Measurements from ENCODE around the gene ARL2BP.

Gene ARL2BP

GRCh38 chr16:57204675-57205074, 40.4 kb upstream of the ARL2BP start:
- POLR2A ChIA-PET, result no interaction called here
- H3K4me3 ChIP-seq (ENCODE audit: low read depth, low read length), result no peak overlapping the region
- no peak for TF ChIP-seq CTCF (IDR thresholded peaks at IDR 0.05; ENCODE audit: insufficient read depth, low read length, missing control alignments)
- CTCF ChIA-PET, result no interaction called here
- no peak for DNase-seq (ENCODE audit: low read depth, low spot score)

GRCh38 chr16:57208926-57209325, 36.1 kb upstream of the ARL2BP start:
- DNase-seq (ENCODE audit: low read depth, low spot score), result no peak
- H3K4me3 ChIP-seq (ENCODE audit: low read depth, low read length), result no peak overlapping the region
- CTCF ChIA-PET, result no interaction called here
- POLR2A ChIA-PET, result no interaction called here
- TF ChIP-seq CTCF (IDR thresholded peaks at IDR 0.05; ENCODE audit: insufficient read depth, low read length, missing control alignments), result no peak

- DNase-seq (ENCODE audit: low read depth, low spot score), result no peak
- POLR2A ChIA-PET, result no interaction called here
- no peak for TF ChIP-seq CTCF (IDR thresholded peaks at IDR 0.05; ENCODE audit: insufficient read depth, low read length, missing control alignments)
- H3K4me3 ChIP-seq (ENCODE audit: low read depth, low read length), result no peak overlapping the region
- CTCF ChIA-PET, result no interaction called here
Observed at GRCh38 chr16:57209780-57210179, 35.3 kb upstream of the ARL2BP start.

- no peak for DNase-seq (ENCODE audit: low read depth, low spot score)
- ChIA-PET CTCF (interaction anchor here (0.9 to 1.2 kb wide), 3 partner anchors 19 to 249 kb away, joined by 3 read pairs; partner anchors contain the start of genes CPNE2 and POLR2C), POLR2A (no interaction called here)
- no peak for TF ChIP-seq CTCF (IDR thresholded peaks at IDR 0.05; ENCODE audit: insufficient read depth, low read length, missing control alignments)
- H3K4me3 ChIP-seq (ENCODE audit: low read depth, low read length), result no peak overlapping the region
Observed at GRCh38 chr16:57213462-57213861, 31.6 kb upstream of the ARL2BP start.

- no peak for DNase-seq (ENCODE audit: low read depth, low spot score)
- no peak overlapping the region for H3K4me3 ChIP-seq (ENCODE audit: low read depth, low read length)
- ChIA-PET CTCF (interaction anchor here (2.5 kb wide), 1 partner anchor 11 kb away, joined by 11 read pairs; no protein-coding TSS in a partner anchor), POLR2A (no interaction called here)
- no peak for TF ChIP-seq CTCF (IDR thresholded peaks at IDR 0.05; ENCODE audit: insufficient read depth, low read length, missing control alignments)
Observed at GRCh38 chr16:57216968-57217367, 28.1 kb upstream of the ARL2BP start.

- ChIA-PET POLR2A (no interaction called here), CTCF (interaction anchor here (1.1 to 1.7 kb wide), 2 partner anchors 8 to 10 kb away, joined by 3 to 4 read pairs; no protein-coding TSS in a partner anchor)
- no peak for TF ChIP-seq CTCF (IDR thresholded peaks at IDR 0.05; ENCODE audit: insufficient read depth, low read length, missing control alignments)
- H3K4me3 ChIP-seq (ENCODE audit: low read depth, low read length), result no peak overlapping the region
- DNase-seq (ENCODE audit: low read depth, low spot score), result no peak
Observed at GRCh38 chr16:57223057-57223456, 22.0 kb upstream of the ARL2BP start.
